GM12864 (cell line): Measurements from ENCODE around the gene TMEM132A.

Source experiments
- DNase-seq: peaks from one replicate; pipeline ENCODE4 v3.0.0-alpha.2; 2011; ENCODE audit warnings: low read depth
- H3K4me3 ChIP-seq: 2 replicates; pipeline ENCODE4 v1.5.1; 2011; ENCODE audit warnings: mild to moderate bottlenecking, low read depth, low read length, control low read depth
- TF ChIP-seq, protein P1 (sequence below): IDR thresholded peaks from 2 replicates; pipeline ENCODE4 v1.5.1; 2011; ENCODE audit warnings: low read depth, mild to moderate bottlenecking, moderate library complexity, low read length, control low read depth, inconsistent platforms; ENCODE audit errors: missing control alignments

Gene TMEM132A

DNA sequence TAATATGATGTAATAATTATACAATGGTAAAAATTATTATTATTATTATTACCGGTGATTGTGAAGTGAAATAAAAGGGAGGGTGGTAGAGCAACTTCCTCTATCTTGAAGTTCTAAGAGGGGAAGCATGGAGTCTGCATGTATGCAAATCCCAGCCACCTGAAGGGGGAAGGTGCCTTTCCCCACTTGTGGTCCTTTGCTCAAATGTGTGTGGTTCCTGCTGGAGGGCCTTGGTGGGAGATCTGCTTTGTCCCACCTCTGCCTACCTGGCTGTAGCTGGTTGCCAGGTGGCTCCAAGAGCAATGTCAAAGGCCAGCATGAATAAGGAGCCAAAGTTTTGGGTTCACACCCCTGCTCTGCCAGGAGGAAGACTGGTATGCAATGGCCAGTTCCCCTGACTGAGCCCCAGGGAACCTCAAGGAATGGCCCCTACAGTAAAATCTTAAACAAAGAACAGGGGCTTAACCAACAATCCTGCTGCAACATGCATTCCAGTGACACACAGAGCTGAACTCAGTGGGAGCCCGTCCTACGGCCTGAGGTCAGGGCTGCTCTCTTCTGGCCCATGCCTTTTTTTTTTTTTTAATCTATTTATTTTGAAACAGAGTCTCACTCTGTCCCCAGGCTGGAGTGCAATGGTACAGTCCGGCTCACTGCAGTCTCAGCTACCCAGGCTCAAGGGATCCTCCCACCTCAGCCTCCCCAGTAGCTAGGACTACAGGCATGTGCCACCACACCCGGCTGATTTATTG, 8.5 kb downstream of the TMEM132A start:
- no peak overlapping the region for H3K4me3 ChIP-seq
- TF ChIP-seq, protein P1, sequence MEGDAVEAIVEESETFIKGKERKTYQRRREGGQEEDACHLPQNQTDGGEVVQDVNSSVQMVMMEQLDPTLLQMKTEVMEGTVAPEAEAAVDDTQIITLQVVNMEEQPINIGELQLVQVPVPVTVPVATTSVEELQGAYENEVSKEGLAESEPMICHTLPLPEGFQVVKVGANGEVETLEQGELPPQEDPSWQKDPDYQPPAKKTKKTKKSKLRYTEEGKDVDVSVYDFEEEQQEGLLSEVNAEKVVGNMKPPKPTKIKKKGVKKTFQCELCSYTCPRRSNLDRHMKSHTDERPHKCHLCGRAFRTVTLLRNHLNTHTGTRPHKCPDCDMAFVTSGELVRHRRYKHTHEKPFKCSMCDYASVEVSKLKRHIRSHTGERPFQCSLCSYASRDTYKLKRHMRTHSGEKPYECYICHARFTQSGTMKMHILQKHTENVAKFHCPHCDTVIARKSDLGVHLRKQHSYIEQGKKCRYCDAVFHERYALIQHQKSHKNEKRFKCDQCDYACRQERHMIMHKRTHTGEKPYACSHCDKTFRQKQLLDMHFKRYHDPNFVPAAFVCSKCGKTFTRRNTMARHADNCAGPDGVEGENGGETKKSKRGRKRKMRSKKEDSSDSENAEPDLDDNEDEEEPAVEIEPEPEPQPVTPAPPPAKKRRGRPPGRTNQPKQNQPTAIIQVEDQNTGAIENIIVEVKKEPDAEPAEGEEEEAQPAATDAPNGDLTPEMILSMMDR: no peak
- DNase-seq: no peak

DNA sequence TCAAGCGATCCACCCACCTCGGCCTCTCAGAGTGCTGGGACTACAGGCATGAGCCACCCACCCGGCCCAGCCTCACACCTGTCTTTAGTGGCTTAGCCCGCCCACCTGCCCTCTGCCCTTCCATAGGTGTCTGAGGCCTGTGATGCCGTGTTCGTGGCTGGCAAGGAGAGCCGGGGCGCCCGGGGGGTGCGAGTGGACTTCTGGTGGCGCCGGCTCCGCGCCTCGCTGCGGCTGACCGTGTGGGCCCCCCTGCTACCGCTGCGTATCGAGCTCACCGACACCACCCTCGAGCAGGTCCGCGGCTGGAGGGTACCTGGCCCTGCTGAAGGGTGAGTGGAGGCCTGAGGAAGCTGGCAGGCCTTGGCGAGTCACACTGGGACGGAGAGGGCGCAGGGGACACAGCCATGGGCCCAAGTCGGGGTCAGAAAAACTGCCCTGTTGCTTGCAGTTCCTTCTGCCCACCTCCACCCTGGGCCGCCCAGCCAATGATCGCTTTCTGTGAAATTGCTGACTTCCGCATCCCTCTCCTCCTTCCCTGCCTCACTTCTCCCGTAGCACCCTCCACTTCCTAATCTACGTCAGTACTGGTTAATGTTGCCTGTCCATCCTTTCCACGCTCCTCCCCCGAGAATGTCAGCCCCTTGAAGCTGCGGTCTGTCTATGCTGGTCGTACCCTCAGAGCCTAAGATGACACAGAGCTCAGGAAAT, 9.3 kb downstream of the TMEM132A start:
- no peak for DNase-seq
- TF ChIP-seq, protein P1: no peak
- H3K4me3 ChIP-seq: no peak overlapping the region

DNA sequence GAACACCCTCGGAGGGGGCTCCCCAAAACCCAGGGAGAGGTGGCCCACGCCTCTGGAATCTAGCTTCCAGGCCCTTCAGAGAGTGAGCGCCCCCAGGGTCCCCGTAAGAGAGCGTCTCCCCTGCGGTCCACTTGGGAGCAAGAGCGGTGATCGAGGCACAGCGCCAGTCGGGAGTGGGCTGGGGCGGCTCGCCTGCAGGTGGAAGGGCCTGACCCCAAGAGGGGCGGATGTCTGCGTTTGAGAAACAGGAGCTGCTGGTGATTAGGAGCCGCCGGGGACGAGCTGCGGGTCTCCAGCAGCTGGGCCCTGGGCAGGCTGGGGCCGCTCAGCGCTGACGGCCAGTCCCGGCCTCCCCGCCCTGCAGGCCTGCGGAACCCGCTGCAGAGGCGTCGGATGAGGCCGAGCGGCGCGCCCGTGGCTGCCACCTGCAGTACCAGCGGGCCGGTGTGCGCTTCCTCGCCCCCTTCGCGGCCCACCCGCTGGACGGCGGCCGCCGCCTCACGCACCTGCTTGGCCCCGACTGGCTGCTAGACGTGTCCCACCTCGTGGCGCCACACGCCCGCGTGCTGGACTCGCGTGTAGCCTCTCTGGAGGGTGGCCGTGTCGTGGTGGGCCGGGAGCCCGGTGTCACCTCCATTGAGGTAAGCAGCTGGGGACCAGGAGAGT, 10.0 kb downstream of the TMEM132A start:
- TF ChIP-seq, protein P1: no peak
- H3K4me3 ChIP-seq: no peak overlapping the region
- no peak for DNase-seq

DNA sequence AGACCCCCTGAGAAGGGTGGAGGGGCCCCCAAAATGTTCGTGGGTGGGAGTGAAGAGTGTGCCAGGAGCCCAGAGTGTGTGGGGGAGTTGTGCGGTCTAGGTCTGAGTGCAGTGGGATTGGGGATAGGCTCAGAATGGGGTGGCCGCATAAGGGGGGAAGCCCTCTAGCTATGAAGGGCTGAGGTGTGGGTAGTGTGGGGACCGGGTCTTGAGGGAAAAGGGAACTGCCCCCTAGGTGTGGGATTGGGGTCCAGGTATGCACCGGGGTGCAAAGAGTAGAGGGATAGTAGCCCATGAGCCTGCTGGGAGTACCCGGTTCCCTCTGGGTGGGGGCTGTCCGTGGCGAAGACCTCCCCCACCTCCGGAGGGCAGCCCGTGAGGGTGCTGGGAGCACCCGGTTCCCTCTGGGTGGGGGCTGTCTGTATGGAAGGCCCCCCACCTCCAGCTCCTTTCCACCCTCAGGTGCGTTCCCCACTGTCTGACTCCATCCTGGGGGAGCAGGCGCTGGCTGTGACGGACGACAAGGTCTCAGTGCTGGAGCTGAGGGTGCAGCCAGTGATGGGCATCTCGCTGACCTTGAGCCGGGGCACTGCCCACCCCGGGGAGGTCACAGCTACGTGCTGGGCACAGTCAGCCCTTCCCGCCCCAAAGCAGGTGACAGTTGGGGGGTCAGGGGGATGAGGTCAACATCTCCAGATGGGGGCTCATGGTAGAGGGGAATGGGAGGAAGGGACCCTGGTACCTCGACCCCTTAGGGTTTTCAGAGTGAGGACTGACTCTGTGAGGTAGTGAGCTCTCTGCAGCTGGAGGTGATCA, 10.7 kb downstream of the TMEM132A start:
- TF ChIP-seq, protein P1: no peak
- DNase-seq: no peak
- no peak overlapping the region for H3K4me3 ChIP-seq

DNA sequence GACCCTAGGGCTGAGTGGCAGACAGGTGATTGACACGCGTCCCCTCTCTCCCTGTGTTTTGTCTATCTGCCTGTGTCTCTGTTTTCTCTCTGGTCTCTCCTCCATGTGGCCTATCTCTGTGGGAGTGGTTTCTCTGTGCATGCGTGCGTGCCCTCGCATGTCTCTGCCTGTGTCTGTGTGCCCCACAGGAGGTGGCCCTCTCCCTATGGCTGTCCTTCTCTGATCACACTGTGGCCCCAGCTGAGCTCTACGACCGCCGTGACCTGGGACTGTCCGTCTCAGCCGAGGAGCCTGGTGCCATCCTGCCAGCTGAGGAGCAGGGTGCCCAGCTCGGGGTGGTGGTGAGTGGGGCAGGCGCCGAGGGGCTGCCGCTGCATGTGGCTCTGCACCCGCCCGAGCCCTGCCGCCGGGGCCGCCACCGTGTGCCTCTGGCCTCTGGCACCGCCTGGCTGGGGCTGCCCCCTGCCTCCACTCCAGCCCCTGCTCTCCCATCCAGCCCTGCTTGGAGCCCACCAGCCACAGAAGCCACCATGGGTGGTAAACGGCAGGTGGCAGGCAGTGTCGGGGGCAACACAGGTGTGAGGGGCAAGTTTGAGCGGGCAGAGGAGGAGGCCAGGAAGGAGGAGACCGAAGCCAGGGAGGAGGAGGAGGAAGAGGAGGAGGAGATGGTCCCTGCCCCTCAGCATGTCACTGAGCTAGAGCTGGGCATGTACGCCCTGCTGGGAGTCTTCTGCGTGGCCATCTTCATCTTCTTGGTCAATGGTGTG, 11.6 kb downstream of the TMEM132A start:
- H3K4me3 ChIP-seq: no peak overlapping the region
- no peak for DNase-seq
- TF ChIP-seq, protein P1: no peak
